GM21786 (cell line): Measurements from ENCODE around the gene PPP1R3G.
A peak's percentile ranks its signal among the peaks of the same experiment; 100 is the strongest.
"Not testable (repeated sequence)": the region's sequence is repeated elsewhere in the genome, so short reads cannot be mapped to it uniquely, and the experiment has no call there.

Experiments
- ATAC-seq: cut with Tn5 transposase; IDR thresholded peaks from one replicate; pipeline ENCODE4 v1.9.1; 2021; ENCODE audit not compliant: unreplicated experiment

PPP1R3G gene

DNA sequence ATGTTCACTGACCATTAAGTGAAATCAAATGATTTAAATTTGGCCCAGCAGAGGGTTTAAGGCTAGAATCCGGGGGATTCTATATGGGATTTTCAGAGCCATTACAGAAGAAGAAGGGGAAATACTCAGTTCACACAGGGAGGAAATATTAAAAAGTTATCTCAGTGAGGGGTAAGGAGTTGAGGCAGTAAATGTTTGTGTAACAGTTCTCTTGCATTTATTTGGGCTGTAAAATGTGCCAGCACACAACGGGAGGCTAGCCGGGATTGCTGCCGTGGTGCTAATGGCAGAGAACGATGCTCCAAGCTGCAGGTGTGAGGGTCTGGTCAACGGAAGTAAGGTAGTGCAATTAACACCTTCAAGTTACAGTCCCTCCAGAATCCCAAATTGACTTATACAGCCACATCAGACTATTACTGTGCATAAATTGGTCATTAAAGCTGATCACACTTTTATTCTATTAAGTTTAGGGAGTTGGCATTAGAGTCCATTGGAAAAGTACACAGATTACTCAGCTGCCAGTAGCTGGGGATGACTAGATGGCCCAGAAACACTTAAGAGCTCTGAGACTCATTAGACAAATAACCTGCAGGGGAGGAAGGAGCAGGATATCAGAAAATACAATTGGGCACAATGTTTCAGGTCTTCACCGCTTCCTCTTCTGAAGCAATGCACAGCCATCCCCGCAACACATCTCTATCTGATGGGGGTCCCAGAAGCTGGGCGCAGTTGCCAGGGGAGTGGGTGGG is 31.3 kb downstream of the PPP1R3G start:
- no peak for ATAC-seq

DNA sequence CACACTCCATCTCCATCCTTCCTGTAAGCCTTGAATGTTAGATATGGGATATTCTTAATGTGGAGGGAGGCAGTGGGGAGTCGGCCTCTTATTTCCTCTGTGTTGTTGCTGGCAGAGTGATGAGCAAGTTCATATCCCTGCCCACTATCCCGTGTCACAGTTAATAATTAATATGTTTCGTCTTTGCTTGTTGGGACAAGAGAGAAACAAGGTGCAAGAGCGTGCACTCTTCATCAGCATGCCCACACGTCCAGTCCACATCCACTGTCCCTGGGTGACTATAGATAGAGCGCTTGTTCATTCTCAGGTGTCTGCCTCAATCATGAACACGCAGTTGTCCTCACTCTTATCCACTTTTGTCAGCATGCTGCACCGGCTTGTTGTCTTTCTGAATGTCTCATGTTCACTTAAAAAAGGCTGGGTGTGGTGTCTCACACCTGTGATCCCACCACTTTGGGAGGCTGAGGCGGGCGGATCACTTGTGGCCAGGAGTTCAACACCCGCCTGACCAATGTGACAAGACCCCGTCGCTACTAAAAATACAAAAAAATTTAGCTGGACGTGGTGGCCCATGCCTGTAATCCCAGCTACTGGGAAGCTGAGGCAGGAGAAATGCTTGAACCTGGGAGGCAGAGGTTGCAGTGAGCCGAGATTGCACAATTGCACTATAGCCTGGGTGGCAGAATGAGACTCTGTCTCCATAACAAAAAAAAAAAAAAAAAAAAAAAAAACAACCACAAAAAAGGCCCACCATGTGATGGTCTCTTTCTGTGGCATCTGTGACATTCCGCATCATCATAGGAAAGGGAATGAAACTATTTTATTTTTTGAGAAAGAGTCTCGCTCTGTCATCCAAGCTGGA is 34.2 kb downstream of the PPP1R3G start:
- ATAC-seq, result no peak

DNA sequence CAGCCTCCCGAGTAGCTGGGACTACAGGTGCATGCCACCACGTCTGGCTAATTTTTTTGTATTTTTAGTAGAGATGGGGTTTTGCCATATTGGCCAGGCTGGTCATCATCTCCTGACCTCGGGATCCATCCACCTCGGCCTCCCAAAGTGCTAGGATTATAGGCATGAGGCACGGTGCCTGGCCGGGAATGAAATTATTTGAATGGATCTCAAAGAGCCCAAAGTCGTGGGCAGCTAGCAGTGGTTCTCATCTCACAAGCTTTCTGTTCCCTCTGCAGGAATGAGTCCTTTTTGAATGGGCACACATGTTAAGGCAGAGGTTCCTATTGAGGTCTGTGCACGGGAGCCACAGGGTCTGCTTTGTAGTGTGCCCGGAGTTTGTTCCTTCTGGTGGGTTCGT is 34.9 kb downstream of the PPP1R3G start:
- ATAC-seq, result no peak

DNA sequence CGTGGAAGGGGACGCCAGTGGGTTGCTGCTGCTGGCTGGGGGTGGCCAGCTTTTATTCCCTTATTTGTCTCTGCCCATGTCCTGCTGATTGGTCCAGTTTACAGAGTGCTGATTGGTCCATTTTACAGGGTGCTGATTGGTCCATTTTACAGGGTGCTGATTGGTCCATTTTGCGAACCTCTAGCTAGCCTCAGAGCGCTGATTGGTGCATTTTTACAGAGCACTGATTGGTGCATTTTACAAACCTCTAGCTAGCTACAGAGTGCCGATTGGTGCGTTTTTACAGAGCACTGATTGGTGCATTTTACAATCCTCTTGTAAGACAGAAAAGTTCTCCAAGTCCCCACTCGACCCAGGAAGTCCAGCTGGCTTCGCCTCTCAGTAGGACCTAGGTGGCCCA is 35.4 kb downstream of the PPP1R3G start:
- ATAC-seq, result not testable (repeated sequence)

DNA sequence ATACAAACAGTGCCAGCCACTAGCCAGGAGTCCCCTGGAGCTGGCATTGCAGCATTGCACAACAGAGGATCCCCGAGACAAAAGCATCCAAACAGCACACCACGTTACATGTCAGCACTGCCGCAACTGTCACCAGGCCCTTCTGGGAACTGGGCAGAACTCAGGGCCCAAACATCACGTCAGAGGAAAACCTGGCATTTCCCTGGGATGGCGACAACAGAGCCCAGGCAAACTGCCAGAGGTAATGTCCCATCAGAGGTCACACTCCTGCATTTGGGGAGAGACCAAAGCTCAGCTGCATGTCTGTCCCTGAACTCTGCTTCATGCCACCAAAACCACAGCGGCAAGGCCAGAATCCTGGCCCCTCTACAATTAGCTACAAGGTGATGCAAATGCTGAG is 36.3 kb downstream of the PPP1R3G start:
- no peak for ATAC-seq

DNA sequence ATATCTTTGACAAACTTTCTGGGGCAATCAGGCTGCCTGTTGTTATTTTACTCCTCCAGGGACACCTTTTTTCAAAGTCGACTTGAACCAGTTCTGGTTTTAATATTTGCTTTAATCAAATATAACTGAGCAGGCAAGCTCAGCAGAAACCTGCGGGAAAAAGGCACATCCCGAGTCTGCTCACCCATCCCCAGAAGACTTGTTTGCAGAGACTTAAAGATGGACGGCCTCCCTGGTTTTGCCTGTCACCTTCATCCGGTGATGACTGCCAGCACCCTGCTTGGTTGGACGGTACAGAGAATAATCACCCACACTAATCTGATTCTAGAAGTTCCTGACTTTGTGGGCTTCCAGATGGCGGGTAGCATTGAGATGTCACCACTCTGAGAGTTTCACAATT is 36.8 kb downstream of the PPP1R3G start:
- no peak for ATAC-seq

DNA sequence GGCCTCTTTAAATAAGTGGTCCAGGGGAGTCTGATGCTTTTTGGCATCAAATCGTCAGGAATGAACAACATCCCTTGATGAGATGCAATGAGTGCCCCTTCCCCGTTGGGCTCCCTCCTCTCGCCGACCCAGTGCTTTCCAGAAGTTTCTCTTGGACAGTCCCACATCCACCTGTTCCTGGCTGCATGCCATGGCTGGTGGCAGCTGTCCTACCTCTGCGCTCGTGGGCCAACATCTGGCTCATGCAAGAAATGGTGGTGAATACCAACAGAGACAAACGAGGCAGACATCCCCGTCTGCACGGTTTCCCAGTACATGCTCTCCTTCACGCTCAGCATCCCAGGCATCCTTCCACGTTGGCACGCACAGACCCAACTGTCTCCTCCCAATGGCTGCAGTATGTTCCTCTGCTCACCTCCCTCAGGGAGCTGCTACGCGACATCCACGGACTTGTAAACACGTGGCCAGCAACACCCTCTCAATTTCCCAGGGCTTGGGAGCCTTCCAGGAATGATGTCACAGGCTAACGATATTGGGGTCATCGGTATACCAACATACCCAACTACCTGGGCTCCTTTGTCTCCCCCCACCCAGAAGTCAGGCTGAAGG is 37.5 kb downstream of the PPP1R3G start:
- no peak for ATAC-seq

DNA sequence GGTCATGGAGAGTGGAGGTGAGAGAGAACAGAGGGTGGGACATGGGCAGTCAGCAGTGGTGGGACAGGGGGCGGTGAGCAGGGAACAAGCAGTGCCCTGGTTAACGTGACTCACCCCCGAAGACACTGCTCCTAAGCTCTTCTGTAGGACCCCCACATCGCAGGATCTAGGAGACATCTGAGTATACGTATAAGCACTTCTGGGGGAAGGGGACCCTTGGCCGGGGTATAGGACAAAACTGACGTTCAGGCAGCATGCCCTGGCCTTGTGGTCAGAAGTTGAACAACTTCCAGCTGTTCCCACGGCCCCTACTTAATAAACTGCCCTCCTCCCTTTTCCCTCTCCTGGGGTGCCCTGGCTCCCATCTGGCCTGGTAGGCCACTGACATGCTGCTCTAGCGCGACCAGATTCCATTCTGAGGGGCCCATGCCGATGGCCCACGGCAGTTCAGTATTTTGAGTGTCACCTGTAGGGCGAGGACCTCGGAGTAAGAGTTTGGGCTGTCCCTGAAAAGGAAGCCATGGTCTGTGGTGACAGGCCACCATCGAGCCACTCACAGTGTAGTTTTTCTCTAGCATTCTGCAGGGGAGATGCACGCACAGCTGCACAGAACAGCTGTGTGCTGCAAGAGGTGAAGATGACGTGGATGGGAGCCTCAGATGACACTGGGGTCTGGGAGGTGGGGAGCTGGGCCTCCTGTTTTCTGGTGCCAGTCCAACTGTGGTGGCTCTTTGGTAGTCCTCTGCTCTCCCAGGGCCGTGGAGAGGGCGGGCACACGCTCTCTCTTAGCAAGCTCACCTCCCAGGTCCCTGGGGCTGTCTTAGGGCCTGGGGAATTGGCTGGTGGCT is 38.4 kb downstream of the PPP1R3G start:
- no peak for ATAC-seq

DNA sequence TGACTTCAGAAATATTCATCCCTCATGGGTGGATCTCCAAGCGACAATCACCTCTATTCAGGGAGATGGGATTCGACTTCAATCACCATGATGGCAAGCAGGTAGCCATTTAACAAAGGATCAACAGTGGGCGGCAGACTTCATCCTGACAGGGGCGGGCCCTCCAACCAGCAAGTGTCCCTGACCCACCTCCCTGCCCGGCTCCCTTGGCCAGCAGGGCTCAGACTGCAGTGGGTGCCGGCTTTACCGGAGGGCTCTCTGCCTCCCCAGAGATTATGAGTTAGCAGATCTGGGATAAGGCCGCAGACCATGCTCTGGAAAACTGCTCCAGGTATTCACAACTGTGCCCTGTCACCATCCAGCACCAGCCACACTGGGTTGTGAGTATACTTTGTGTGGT is 39.4 kb downstream of the PPP1R3G start:
- ATAC-seq, result no peak

DNA sequence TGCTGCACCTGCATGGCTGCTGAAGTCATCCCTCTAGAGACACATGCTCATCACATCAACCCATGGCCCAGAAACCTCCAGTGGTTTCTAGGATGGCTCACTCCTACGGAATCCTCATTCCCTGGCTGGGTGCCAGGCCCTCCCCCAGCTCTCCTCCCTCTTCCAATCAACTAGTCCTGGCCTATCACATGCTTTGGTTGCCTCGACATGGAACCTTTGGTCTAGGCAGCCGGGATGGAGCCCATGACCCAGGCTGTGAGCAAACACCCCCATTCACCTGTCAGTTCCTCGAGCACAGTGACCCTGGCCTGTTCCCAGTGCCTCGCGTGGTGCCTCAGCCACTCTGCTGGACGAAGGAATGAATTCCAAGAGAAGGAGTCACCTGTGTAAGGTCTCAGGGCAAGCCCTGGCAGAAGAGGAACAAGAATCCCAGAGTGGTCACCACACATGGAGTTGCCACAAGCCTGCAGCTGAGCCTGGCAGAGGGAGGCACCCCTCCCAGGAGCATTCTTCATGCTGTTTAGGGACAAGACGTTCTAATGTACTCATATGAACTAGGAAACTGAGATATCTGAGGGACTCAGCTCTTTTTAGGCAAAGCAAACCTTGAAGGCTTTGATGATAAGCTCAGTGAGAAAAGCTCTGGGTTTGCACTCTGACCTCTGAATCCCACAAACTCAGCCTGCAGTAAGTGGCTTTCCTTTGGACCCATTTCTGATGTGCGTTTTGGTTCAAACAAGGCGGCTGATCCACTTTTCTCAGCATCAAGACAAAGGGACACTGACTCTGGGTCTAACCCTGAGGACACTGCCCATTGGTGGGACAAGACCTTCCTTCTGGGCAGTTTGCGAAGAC is 40.2 kb downstream of the PPP1R3G start:
- no peak for ATAC-seq

DNA sequence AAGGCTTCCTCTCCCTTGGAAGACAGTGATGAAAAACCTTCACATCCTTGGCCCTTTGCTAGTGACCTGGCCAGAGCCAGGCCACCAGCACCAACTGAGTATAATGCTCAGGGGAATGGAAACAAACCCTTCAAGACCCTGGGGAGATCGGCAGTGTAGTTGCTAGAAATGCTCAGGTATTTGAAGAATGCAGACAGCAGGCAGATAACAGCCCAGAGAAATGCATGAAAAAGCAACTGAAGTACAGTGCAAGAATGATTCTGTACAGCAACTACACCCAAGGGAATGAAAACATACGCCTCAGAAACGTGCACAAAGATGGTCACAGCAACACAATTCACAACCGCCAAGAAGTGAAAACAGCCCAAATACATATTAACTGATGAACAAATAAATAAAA is 41.1 kb downstream of the PPP1R3G start:
- no peak for ATAC-seq

DNA sequence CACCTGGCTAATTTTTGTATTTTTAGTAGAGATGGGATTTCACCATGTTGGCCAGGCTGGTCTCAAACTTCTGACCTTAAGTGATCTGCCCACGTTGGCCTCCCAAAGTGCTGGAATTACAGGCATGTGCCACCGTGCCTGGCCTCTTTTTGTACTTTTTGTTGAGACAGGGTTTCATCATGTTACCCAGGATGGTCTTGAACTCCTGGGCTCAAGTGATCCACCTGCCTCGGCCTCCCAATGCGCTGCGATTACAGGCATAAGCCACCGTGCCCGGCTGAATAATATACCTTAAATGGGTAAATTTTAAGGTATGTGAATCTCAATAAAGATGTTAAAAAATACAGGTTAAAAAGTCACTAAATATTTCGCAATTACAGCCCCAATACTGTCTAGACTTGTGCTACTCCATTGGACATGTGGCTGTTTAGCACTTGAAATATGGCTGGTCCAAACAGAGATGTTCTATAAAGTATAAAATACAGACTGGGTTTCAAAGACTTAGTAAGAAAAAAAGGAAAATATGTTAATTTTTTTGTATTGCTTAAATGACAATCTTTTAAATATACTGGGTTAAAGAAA is 42.1 kb downstream of the PPP1R3G start:
- no peak for ATAC-seq

DNA sequence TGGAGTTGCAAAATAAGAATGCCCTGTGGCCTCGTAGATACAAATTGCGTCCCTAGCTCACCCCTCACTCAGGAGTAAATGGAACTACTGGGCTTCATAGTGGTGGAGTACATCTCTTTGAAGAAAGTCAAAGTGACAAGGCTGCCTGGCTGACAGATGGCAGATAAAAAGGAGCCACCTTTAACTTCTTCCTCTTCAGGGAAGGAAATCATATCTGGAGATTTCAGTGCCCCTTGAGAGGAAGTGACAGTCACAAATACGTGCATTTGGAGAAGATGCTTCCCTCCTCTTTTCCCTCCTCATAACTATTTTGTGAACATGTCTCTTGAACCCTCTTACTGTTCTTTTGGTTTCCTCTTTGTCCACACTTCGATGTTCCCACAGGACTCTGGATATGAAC is 43.2 kb downstream of the PPP1R3G start:
- no peak for ATAC-seq

DNA sequence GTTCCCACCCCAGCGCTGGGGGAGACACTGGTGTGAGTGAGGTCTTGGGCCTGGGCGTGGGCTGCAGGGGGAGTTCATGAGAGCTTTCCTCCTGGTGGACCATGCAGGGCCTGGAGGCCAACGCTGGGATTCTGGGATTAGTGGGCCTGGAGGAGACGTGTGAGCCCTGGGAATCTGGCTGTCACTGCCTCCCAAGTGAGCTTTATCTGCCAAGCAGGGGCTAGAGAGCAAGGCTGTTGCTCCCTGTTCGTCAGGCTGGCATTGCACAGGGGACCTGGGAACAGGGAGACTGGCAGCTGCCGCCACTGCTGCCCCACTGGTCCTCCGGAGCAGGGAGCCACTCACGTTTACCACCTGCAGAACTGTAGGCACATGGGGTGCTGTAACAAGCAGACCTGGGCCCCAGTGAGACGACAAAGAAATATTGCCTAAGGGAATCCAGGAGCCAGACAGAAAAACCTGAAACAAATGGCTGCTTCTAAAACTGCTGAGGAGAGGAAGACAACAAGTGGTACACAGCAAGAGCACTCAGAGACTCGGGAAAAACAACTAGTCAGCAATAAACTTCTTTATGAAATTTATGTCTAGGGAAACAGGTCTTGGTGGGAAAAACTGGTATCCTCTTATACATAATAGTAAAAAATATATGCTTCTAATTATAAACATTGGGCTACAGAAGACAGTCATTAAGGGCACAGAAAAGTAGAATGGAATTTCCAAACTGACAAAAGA is 45.2 kb downstream of the PPP1R3G start:
- no peak for ATAC-seq

DNA sequence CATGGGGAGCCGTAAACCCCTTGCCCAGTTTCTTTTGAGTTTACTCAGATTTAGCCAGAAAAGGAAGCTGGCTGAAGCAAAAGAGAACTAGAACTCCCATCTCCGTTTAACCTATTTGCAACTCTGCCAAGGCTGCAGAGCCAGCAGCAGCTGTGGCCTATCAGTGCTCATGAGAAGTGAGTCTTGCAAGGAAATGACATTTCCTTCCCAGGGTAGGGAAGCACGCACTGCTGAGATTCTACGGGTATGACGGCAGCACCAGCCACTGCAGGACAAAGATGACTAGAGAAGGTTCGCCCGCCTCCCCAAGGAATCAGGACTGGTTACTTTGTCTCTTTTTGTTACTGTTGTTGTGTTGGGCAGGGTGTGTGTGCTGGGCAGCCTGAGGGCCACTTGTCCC is 47.6 kb downstream of the PPP1R3G start:
- ATAC-seq, result peak; percentile 86

DNA sequence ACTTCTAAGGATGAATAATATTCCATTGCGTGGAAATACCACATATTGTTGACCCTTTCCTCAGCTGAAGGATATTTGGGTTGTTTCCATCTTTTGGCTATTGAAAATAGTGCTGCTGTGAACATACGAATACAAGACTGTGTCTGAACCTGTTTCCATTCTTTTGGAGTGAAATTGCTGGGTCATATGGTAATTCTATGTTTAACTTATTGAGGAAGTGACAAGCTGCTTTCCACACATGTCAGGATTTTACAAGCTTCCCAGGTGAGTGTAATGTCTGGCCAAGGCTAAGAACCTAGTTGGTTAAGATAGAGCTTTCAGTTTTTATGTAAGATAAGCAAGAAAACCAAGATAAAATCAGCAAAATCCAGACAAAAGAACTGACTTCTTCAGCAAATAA is 48.8 kb downstream of the PPP1R3G start:
- ATAC-seq, result no peak

DNA sequence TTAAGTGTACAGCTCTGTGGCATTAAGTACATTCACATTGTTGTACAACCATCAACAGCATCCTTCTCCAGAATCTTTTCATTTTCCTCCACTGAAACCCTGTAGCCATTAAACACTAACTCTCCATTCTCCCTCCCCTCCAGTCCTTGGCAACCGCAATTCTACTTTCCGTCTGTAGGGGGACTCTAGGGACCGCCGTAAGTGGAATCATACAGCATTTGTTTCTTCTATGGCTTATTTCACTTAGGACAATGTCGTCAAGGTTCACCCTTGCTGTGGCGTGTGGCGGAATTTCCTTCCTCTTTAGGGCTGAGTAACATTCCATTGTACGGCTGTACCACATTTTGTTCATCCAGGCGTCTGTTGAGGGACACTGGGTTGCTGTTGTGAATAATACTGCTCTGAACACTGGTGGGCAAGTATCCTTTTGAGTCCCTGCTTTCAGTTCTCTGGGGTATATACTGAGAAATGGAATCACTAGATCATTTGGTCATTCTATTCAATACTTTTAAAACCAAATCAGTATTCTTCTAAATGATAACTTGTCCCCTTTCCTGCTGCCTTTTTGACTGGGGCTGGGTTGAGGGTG is 50.7 kb downstream of the PPP1R3G start:
- no peak for ATAC-seq

DNA sequence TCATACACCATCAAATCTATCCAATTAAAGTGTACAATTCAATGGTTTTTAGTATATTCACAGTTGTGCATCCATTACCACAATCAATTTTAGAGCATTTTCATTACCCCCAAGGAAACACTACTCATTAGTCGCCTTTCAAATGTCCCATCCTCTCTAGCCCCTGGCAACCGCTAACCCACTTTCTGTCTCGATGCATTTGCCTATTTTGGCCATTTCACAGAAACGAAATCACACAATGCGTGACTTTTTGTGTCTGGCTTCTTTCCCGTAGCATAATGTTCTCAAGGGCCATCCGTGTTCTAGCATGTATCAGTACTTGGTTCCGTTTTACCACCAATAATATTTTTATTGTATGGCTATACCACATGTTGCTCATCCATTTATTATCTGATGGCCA is 51.7 kb downstream of the PPP1R3G start:
- ATAC-seq, result no peak
